Skeletal muscle satellite cell (primary cell): Measurements from ENCODE around the gene NCOA1.

ENCODE experiments used
- H3K27me3 ChIP-seq: 2 replicates; pipeline ENCODE4 v1.7.0; 2013; ENCODE audit warnings: low read length; ENCODE audit not compliant: control insufficient read depth, insufficient read depth
- H3K36me3 ChIP-seq: 2 replicates; pipeline ENCODE4 v1.7.0; 2013; ENCODE audit warnings: mild to moderate bottlenecking, control low read depth, low read length; ENCODE audit not compliant: insufficient read depth
- H3K4me1 ChIP-seq: 2 replicates; pipeline ENCODE4 v1.7.0; 2013; ENCODE audit warnings: low read length; ENCODE audit not compliant: control insufficient read depth, insufficient read depth
- H3K4me2 ChIP-seq: 2 replicates; pipeline ENCODE4 v1.7.0; 2013; ENCODE audit warnings: mild to moderate bottlenecking, low read length
- H3K4me3 ChIP-seq: 2 replicates; pipeline ENCODE4 v1.7.0; 2013; ENCODE audit warnings: low read length
- H3K9ac ChIP-seq: 2 replicates; pipeline ENCODE4 v1.7.0; 2013; ENCODE audit warnings: mild to moderate bottlenecking, low read depth, low read length, moderate library complexity
- H3K9me3 ChIP-seq: replicated peaks from 2 replicates; pipeline ENCODE4 v1.7.0; 2013; ENCODE audit warnings: mild to moderate bottlenecking, control low read depth, low read length

Gene NCOA1

DNA sequence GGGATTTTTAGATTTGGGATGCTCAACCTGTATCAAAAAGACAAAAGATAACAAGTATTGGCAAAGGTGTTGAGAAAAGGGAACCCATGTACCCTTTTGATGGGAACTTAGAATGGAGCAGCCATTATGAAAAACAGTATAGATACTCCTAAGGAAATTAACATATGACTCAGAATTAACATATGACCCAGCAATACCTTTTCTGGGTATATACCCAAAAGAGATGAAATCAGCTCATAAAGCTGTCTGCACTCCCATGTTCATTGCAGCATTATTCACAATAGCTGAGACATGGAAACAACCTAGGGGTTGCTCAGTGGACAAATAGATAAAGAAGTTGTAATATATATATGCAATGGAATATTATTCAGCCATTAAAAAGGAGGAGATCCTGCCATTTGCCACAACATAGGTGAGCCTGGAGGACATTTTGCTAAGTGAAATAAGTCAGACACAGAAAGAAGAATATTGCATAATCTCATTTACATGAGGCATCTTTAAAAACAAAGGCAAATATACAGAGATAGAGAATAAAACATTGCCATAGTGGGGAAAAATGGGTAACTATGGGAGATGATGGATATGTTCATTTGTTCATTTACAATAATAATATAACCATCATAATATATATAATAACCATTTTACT is 160.1 kb downstream of the NCOA1 start:
- no peak overlapping the region for H3K9ac ChIP-seq
- no peaks in the 10 kb centered on the region for H3K36me3 ChIP-seq
- no peaks in the 10 kb centered on the region for H3K4me1 ChIP-seq
- H3K4me3 ChIP-seq = no peak overlapping the region
- H3K9me3 ChIP-seq = no peaks in the 10 kb centered on the region
- H3K27me3 ChIP-seq = no peaks in the 10 kb centered on the region
- no peak overlapping the region for H3K4me2 ChIP-seq

DNA sequence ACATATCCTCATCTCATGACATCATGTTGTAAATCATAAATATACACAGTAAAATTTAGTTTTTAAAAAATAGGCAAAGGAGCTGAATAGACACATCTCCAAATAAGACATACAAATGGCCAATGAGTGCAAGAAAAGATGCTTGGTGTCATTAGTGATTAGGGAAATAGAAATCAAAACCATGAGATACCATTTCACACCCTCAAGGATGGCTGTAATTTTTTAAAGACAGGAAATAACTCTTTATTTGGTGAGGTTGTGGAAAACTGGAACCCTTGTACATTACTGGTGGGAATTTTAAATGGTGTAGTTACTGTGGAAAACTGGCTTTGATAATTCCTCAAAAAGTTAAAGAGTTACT is 160.6 kb downstream of the NCOA1 start:
- H3K27me3 ChIP-seq = no peaks in the 10 kb centered on the region
- no peak overlapping the region for H3K4me3 ChIP-seq
- no peaks in the 10 kb centered on the region for H3K9me3 ChIP-seq
- no peaks in the 10 kb centered on the region for H3K4me1 ChIP-seq
- H3K9ac ChIP-seq = no peak overlapping the region
- no peaks in the 10 kb centered on the region for H3K36me3 ChIP-seq
- H3K4me2 ChIP-seq = no peak overlapping the region

DNA sequence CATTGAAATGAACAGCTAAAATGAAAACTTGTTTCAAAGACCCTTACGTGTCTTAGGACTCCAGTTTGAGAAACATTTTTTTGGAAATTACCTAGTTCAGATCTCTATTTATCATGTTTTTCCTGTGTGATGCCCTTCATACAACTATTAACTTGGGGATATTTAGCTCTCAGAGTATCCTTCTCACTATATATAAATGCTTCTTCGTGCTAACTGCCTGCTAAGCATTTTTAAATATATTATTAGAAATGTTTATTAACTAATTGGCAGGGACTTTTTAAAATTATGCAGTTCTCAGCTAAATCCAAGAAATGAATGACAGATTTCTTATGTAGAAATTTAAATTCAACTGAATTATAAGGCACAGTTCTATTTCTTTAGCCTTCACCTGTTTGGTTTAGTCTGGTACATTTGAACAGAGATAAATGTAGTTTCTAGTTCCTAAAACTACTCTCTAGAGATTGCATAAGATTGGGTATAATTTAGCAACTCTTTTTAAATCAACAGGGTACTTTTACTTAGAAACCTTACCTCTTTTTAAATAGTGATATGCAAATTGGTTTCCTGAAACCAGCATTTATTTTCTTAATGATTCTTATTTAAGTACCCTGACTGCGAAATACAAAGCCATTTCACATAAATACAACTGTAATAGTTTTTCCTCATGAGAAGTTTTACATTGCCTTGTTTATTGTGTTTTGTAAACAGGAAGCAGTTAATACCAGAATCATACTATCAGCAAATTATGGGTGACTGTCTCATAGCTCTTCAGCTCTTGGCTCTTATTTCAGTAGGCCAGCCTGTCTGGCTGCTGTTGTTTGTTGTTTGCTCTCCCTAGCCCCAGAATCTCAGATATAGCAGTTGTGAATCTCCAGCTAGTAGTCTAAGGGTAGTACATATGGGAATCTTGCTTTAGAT is 161.5 kb downstream of the NCOA1 start:
- Histone ChIP-seq H3K9me3 (no peaks in the 10 kb centered on the region), H3K9ac (no peak overlapping the region), H3K4me1 (no peaks in the 10 kb centered on the region), H3K27me3 (no peaks in the 10 kb centered on the region), H3K4me3 (no peak overlapping the region), H3K4me2 (no peak overlapping the region), H3K36me3 (no peaks in the 10 kb centered on the region)

DNA sequence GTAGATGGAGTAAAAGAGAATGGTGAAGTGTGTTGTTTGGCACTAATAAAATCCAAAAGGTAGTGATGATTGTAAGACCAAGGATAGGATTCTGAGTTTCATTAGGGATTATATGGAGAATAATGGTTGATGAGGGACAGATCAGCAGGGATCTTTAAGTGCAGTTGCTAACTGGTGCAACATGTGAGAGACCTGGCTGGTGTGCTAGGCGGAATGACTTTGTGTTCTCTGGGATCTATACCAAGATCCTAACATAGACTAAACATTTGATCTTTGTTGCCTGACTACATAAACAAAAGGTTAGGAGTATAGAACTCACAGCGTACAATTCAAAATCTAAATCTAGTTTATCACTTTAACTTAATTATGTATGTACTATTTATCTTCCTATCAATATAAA is 166.8 kb downstream of the NCOA1 start:
- H3K4me2 ChIP-seq = no peak overlapping the region
- no peak overlapping the region for H3K4me3 ChIP-seq
- no peaks in the 10 kb centered on the region for H3K36me3 ChIP-seq
- H3K9me3 ChIP-seq = no peaks in the 10 kb centered on the region
- no peak overlapping the region for H3K9ac ChIP-seq
- no peaks in the 10 kb centered on the region for H3K4me1 ChIP-seq
- no peaks in the 10 kb centered on the region for H3K27me3 ChIP-seq

DNA sequence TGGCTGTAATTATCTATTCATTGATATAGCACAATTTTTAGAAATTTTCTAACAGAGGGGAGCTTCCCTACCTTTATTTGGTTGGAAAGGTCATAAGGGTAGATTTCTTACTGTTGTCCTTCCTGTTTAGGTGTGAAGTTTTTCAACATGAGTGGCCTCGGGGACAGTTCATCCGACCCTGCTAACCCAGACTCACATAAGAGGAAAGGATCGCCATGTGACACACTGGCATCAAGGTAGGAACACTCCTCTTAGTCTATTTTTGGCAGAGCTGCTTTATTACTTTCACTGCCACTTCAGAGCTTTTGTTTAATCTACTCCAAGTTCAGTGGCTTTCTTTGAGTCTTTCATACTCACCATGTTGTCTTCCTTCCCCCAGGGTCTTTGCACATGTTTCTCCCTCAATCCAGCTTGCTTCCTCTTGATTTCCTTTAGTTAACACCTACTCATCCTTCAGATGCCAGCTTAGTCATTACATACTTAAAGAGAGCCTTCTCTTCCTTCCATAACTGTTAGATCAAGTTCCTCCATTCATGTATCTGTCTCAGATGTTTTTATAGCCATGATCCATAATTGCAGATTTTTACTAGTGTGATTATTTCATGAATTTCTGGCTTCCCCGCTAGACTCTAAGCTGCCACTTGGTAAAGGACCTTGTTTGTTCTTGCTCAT is 167.6 kb downstream of the NCOA1 start:
- Histone ChIP-seq H3K9ac (no peak overlapping the region), H3K36me3 (no peaks in the 10 kb centered on the region), H3K4me3 (no peak overlapping the region), H3K27me3 (no peaks in the 10 kb centered on the region), H3K4me2 (no peak overlapping the region), H3K4me1 (no peaks in the 10 kb centered on the region), H3K9me3 (no peaks in the 10 kb centered on the region)

DNA sequence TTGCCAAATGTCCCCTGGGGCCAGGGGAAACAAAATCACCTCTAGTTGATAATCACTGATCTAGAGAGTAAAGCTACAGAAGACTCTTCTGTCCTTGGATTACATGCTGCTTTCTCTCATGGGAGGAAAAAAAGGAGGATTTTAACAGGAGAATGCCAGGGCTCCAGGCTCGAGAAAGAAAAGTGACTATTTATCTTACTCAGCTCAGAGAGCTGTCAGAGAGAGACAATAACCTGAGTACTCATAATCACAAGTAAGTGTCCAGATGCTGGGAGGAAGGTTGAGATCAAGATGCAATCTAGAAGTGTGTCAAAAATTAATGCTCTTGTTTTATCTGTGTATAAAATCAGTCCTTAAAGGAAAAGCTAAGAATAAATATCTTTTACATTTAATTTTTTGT is 168.8 kb downstream of the NCOA1 start:
- Histone ChIP-seq H3K9me3 (no peaks in the 10 kb centered on the region), H3K4me1 (no peaks in the 10 kb centered on the region), H3K4me3 (no peak overlapping the region), H3K36me3 (no peaks in the 10 kb centered on the region), H3K4me2 (no peak overlapping the region), H3K9ac (no peak overlapping the region), H3K27me3 (no peaks in the 10 kb centered on the region)

DNA sequence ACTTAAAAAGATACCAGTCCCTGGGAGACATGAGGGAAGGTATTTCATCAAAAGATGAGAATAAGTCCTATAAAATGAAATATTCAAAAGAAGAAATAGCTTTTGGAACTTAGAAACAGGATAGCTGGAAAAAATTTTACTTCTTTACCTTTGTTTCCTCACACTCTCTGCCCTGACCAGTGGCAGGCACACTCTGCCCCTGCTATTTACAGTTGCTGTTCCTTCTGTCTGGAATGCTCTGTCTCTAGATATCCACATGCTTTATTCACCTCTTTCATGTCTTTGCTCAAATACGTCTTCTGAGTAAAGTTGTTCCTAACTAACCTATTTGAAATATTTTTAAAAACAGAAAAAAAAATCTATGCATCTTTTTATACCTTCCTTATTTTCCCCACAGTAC is 176.5 kb downstream of the NCOA1 start:
- H3K27me3 ChIP-seq = no peaks in the 10 kb centered on the region
- no peak overlapping the region for H3K9ac ChIP-seq
- no peaks in the 10 kb centered on the region for H3K36me3 ChIP-seq
- no peak overlapping the region for H3K4me3 ChIP-seq
- H3K9me3 ChIP-seq = no peaks in the 10 kb centered on the region
- H3K4me1 ChIP-seq = no peaks in the 10 kb centered on the region
- H3K4me2 ChIP-seq = no peak overlapping the region

DNA sequence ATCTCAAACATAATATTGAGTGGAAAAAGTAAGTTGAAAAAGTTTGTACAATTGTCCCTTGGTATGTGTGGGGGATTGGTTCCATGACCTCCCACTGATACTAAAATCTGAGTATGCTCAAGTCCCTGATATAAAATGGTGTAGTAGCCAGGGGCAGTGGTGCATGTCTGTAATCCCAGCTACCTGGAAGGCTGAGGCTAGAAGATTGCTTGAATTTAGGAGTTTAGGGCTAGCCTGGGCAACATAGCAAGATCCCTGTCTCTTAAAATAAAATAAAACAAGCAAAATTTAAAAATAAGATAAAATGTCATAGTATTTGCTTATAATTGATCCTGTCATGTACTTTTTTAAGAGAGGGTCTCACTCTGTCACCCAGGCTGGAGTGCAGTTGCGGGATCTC is 180.2 kb downstream of the NCOA1 start:
- Histone ChIP-seq H3K36me3 (no peaks in the 10 kb centered on the region), H3K4me2 (no peak overlapping the region), H3K9ac (no peak overlapping the region), H3K9me3 (no peaks in the 10 kb centered on the region), H3K27me3 (no peaks in the 10 kb centered on the region), H3K4me3 (no peak overlapping the region), H3K4me1 (no peaks in the 10 kb centered on the region)

DNA sequence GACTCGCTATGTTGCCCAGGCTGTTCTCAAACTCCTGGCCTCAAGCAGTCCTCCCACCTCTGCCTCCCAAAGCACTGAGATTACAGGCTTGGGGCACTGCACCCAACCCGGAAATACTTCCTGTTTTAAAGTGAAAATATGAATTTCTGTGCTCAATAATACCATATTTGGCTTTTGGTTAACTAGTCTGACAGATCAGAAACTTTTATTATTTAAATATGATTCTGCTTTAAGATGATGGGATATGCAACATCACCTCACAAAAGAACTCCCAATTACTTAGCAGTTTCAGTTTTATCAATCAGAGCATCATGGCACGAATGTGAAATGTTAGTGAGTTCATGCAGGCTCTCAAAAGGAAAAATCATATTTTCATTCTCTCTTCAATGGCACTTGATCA is 181.5 kb downstream of the NCOA1 start:
- no peaks in the 10 kb centered on the region for H3K36me3 ChIP-seq
- H3K4me1 ChIP-seq = no peaks in the 10 kb centered on the region
- no peak overlapping the region for H3K4me3 ChIP-seq
- H3K9ac ChIP-seq = no peak overlapping the region
- H3K27me3 ChIP-seq = no peaks in the 10 kb centered on the region
- H3K9me3 ChIP-seq = no peaks in the 10 kb centered on the region
- no peak overlapping the region for H3K4me2 ChIP-seq

DNA sequence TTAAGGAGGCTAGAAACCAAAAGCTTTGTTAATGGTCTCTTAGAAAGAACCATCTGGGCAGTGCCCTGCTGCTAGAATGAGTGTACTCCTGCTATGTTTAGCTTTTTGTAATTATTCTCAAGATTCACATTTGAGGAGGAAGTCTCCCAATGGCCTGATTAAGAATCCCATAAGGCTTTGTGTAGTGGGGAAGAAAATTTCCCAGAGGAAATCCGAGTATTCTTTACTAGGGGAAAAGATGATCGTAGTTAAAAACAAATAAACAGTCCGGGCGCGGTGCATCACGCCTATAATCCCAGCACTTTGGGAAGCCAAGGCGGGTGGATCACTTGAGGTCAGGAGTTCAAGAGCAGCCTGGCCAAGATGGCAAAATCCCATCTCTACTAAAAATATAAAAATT is 184.3 kb downstream of the NCOA1 start:
- Histone ChIP-seq H3K9ac (no peak overlapping the region), H3K9me3 (no peaks in the 10 kb centered on the region), H3K4me3 (no peak overlapping the region), H3K36me3 (no peaks in the 10 kb centered on the region), H3K4me2 (no peak overlapping the region), H3K27me3 (no peaks in the 10 kb centered on the region), H3K4me1 (no peaks in the 10 kb centered on the region)

DNA sequence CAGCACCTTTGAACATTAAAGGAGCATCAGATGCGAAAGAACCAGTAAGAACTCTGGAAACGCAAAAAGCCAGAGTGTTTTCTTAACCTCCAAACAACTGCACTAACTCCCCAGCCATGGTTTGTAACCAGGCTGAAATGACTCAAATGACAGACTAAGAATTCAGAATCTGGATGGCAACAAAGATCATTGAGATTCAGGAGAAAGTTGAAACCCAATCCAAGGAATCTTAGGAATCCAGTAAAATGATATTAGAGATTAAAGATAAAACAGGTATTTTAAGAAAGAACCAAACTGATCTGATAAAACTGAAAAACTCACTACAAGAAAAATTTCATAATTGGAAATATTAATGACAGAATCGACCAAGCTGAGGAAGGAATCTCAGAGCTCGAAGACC is 185.4 kb downstream of the NCOA1 start:
- Histone ChIP-seq H3K4me3 (no peak overlapping the region), H3K9me3 (no peaks in the 10 kb centered on the region), H3K4me2 (no peak overlapping the region), H3K9ac (no peak overlapping the region), H3K27me3 (no peaks in the 10 kb centered on the region), H3K4me1 (no peaks in the 10 kb centered on the region), H3K36me3 (no peaks in the 10 kb centered on the region)
